ENCODE results near the gene OLA1. TPM values are rescaled to one million over a fixed set of nuclear protein-coding genes. Genes with fewer than 3 reads are reported as not detected.

OLA1 gene
- total RNA-seq, 1 donor from 2014 or later = 45.0 TPM

- DNase-seq (ENCODE audit: low read depth in 2 of 2) = peak; percentile 2 to 17
Measured at GRCh38 chr2:174180165-174180724, 68.1 kb downstream of the OLA1 start.

- no peak for DNase-seq (ENCODE audit: low read depth in 2 of 2)
Measured at GRCh38 chr2:174177316-174177890, 70.9 kb downstream of the OLA1 start.

- peak in 1 of 2 donors; percentile 17 for DNase-seq (ENCODE audit: low read depth in 2 of 2)
Measured at GRCh38 chr2:174176898-174177297, 71.4 kb downstream of the OLA1 start.

GRCh38 chr2:174174741-174175140 lies 73.6 kb downstream of the OLA1 start:
- peak in 1 of 2 donors; percentile 52 for DNase-seq (ENCODE audit: low read depth in 2 of 2)

GRCh38 chr2:174172802-174173355 lies 75.5 kb downstream of the OLA1 start:
- DNase-seq (ENCODE audit: low read depth in 2 of 2) = no peak

- DNase-seq (ENCODE audit: low read depth in 2 of 2) = no peak
Measured at GRCh38 chr2:174171686-174172445, 76.5 kb downstream of the OLA1 start.

- DNase-seq (ENCODE audit: low read depth in 2 of 2) = no peak
Measured at GRCh38 chr2:174169372-174169771, 79.0 kb downstream of the OLA1 start.

GRCh38 chr2:174166261-174166660 lies 82.1 kb downstream of the OLA1 start:
- no peak for DNase-seq (ENCODE audit: low read depth in 2 of 2)

- DNase-seq (ENCODE audit: low read depth in 2 of 2) = no peak
Measured at GRCh38 chr2:174161490-174161889, 86.8 kb downstream of the OLA1 start.

- peak; percentile 49 to 51 for DNase-seq (ENCODE audit: low read depth in 2 of 2)
Measured at GRCh38 chr2:174158003-174158402, 90.3 kb downstream of the OLA1 start.

GRCh38 chr2:174157053-174157452 lies 91.3 kb downstream of the OLA1 start:
- no peak for DNase-seq (ENCODE audit: low read depth in 2 of 2)

- DNase-seq (ENCODE audit: low read depth in 2 of 2) = peak; percentile 7 to 80
Measured at GRCh38 chr2:174153757-174154680, 94.3 kb downstream of the OLA1 start.

GRCh38 chr2:174149530-174149929 lies 98.8 kb downstream of the OLA1 start:
- DNase-seq (ENCODE audit: low read depth in 2 of 2) = no peak

GRCh38 chr2:174148833-174149232 lies 99.5 kb downstream of the OLA1 start:
- no peak for DNase-seq (ENCODE audit: low read depth in 2 of 2)

- peak in 1 of 2 donors; percentile 10 for DNase-seq (ENCODE audit: low read depth in 2 of 2)
Measured at GRCh38 chr2:174145827-174146226, 102.5 kb downstream of the OLA1 start.

- DNase-seq (ENCODE audit: low read depth in 2 of 2) = no peak
Measured at GRCh38 chr2:174142290-174142689, 106.0 kb downstream of the OLA1 start.

- peak; percentile 31 to 65 for DNase-seq (ENCODE audit: low read depth in 2 of 2)
Measured at GRCh38 chr2:174138161-174138560, 110.2 kb downstream of the OLA1 start.

GRCh38 chr2:174135981-174136380 lies 112.4 kb downstream of the OLA1 start:
- no peak for DNase-seq (ENCODE audit: low read depth in 2 of 2)

- no peak for DNase-seq (ENCODE audit: low read depth in 2 of 2)
Measured at GRCh38 chr2:174125090-174125489, 123.2 kb downstream of the OLA1 start.

- peak in 1 of 2 donors; percentile 23 for DNase-seq (ENCODE audit: low read depth in 2 of 2)
Measured at GRCh38 chr2:174124181-174124580, 124.2 kb downstream of the OLA1 start.

GRCh38 chr2:174122185-174122584 lies 126.1 kb downstream of the OLA1 start:
- DNase-seq (ENCODE audit: low read depth in 2 of 2) = no peak
